Left hindlimb (tissue), 1 donor: ENCODE data around the gene SH3GL1.

ENCODE experiments used
- DNase-seq: peaks from one replicate; pipeline ENCODE4 v3.0.0-alpha.2; 2018

SH3GL1 gene

GRCh38 chr19:4400135-4400936 lies at the start of gene SH3GL1:
SH3GL1 (minus strand) TSS chr19:4400547; CDS start chr19:4400368, 179 bp downstream.
- DNase-seq, result peak; percentile 92

GRCh38 chr19:4449639-4450028 lies 49.3 kb upstream of the SH3GL1 start:
- no peak for DNase-seq

GRCh38 chr19:4449022-4449638 lies 48.8 kb upstream of the SH3GL1 start:
- peak; percentile 67 for DNase-seq

GRCh38 chr19:4448147-4448985 lies 48.0 kb upstream of the SH3GL1 start:
- DNase-seq, result no peak

GRCh38 chr19:4447327-4448146 lies 47.2 kb upstream of the SH3GL1 start:
- no peak for DNase-seq

GRCh38 chr19:4446704-4447200 lies 46.4 kb upstream of the SH3GL1 start:
- no peak for DNase-seq

GRCh38 chr19:4445963-4446703 lies 45.8 kb upstream of the SH3GL1 start:
- no peak for DNase-seq

- no peak for DNase-seq
These were observed 44.7 kb upstream of the SH3GL1 start for GRCh38 chr19:4444765-4445741.

GRCh38 chr19:4443966-4444764 lies 43.8 kb upstream of the SH3GL1 start:
- no peak for DNase-seq

GRCh38 chr19:4443188-4443587 lies 42.8 kb upstream of the SH3GL1 start:
- no peak for DNase-seq

- no peak for DNase-seq
These were observed 42.4 kb upstream of the SH3GL1 start for GRCh38 chr19:4442819-4443146.

- DNase-seq, result no peak
These were observed 41.9 kb upstream of the SH3GL1 start for GRCh38 chr19:4441994-4442818.

GRCh38 chr19:4439243-4439642 lies 38.9 kb upstream of the SH3GL1 start:
- DNase-seq, result no peak

GRCh38 chr19:4437103-4437502 lies 36.8 kb upstream of the SH3GL1 start:
- no peak for DNase-seq

- no peak for DNase-seq
These were observed 35.9 kb upstream of the SH3GL1 start for GRCh38 chr19:4436231-4436630.

GRCh38 chr19:4434391-4434790 lies 34.0 kb upstream of the SH3GL1 start:
- DNase-seq, result no peak

- no peak for DNase-seq
These were observed 32.7 kb upstream of the SH3GL1 start for GRCh38 chr19:4432918-4433506.
